Right lobe of liver (tissue), 4 donors: Measurements from ENCODE around the gene IPO11.

Source experiments
- CTCF ChIP-seq, 4 donors: fragments of 200-600 bp in 3 of 4; fragments of 450-650 bp in 1 of 4; IDR thresholded peaks; one replicate each; pipeline versions ENCODE4 v1.5.1 to v1.8.0; 2016 to 2022; ENCODE audit warnings: antibody characterized with exemption in 4 of 4, mild to moderate bottlenecking in 2 of 4
- POLR2A ChIP-seq: fragments of 450-650 bp; IDR thresholded peaks from one replicate; pipeline ENCODE4 v1.6.1; 2017; ENCODE audit warnings: antibody characterized with exemption, mild to moderate bottlenecking
- donor health status: DM: no; HTN: no; CAD: no.
- donor health status: DM: no; HTN: no; CAD: no.
- donor health status: DM: no; HTN: yes; CAD: no.

GRCh38 chr5:62589504-62589903, 176.9 kb downstream of the IPO11 start:
- no peak for TF ChIP-seq POLR2A
- no peak for TF ChIP-seq CTCF (IDR thresholded peaks at IDR 0.05)
